ENCODE results near the gene CD99.

Gene CD99

GRCh38 chrX:2711441-2711840 is 20.3 kb downstream of the CD99 start:
- H3K4me1 ChIP-seq (ENCODE audit: insufficient read depth, low read length, poor library complexity, severe bottlenecking) = peaks cover 31% of the 10 kb centered on the region
- no peaks in the 10 kb centered on the region for H3K27me3 ChIP-seq (ENCODE audit: insufficient read depth, low read length, poor library complexity, severe bottlenecking)
- H3K4me2 ChIP-seq (ENCODE audit: low read depth, low read length, poor library complexity, severe bottlenecking) = no peak overlapping the region
- no peaks in the 10 kb centered on the region for H3K9me2 ChIP-seq (replicated peaks; ENCODE audit: low read depth, low read length)
- no peak overlapping the region for H3K9ac ChIP-seq (ENCODE audit: low read depth, low read length, poor library complexity, severe bottlenecking)
- H3K36me3 ChIP-seq (ENCODE audit: insufficient read depth, low read length) = peaks cover 35% of the 10 kb centered on the region; the same call in 1 of the 2 replicates
- no peak overlapping the region for H3K4me3 ChIP-seq (ENCODE audit: low read length, poor library complexity, severe bottlenecking)
- no peak overlapping the region for H2AFZ ChIP-seq (ENCODE audit: low read length)
- H4K20me1 ChIP-seq (ENCODE audit: insufficient read depth, low read length, poor library complexity, severe bottlenecking) = peaks cover 13% of the 10 kb centered on the region
- H3F3A ChIP-seq (ENCODE audit: low read depth) = peaks cover 8% of the 10 kb centered on the region; the same call in 1 of the 2 replicates
- H3K9me3 ChIP-seq (ENCODE audit: insufficient read depth, low read depth, low read length) = no peaks in the 10 kb centered on the region
- no peak for TF ChIP-seq CTCF (conservative IDR thresholded peaks at IDR 0.05; ENCODE audit: low read length)
- TF ChIP-seq EZH2phosphoT487 (IDR thresholded peaks at IDR 0.05; ENCODE audit: borderline replicate concordance) = no peak
- H3K79me2 ChIP-seq (ENCODE audit: insufficient read depth, low read length) = peaks cover 70% of the 10 kb centered on the region

- peaks cover 13% of the 10 kb centered on the region for H4K20me1 ChIP-seq (ENCODE audit: insufficient read depth, low read length, poor library complexity, severe bottlenecking)
- H2AFZ ChIP-seq (ENCODE audit: low read length) = no peak overlapping the region
- H3F3A ChIP-seq (ENCODE audit: low read depth) = peaks cover 2% of the 10 kb centered on the region; the same call in 1 of the 2 replicates
- H3K36me3 ChIP-seq (ENCODE audit: insufficient read depth, low read length) = peaks cover 39% of the 10 kb centered on the region; the same call in 1 of the 2 replicates
- H3K9ac ChIP-seq (ENCODE audit: low read depth, low read length, poor library complexity, severe bottlenecking) = no peak overlapping the region
- H3K79me2 ChIP-seq (ENCODE audit: insufficient read depth, low read length) = peaks cover 69% of the 10 kb centered on the region
- peaks cover 24% of the 10 kb centered on the region for H3K4me1 ChIP-seq (ENCODE audit: insufficient read depth, low read length, poor library complexity, severe bottlenecking)
- no peaks in the 10 kb centered on the region for H3K9me3 ChIP-seq (ENCODE audit: insufficient read depth, low read depth, low read length)
- no peaks in the 10 kb centered on the region for H3K27me3 ChIP-seq (ENCODE audit: insufficient read depth, low read length, poor library complexity, severe bottlenecking)
- no peak overlapping the region for H3K4me2 ChIP-seq (ENCODE audit: low read depth, low read length, poor library complexity, severe bottlenecking)
- H3K9me2 ChIP-seq (replicated peaks; ENCODE audit: low read depth, low read length) = no peaks in the 10 kb centered on the region
- no peak for TF ChIP-seq CTCF (conservative IDR thresholded peaks at IDR 0.05; ENCODE audit: low read length)
- TF ChIP-seq EZH2phosphoT487 (IDR thresholded peaks at IDR 0.05; ENCODE audit: borderline replicate concordance) = no peak
- H3K4me3 ChIP-seq (ENCODE audit: low read length, poor library complexity, severe bottlenecking) = no peak overlapping the region
Measured at GRCh38 chrX:2712428-2712827, 21.3 kb downstream of the CD99 start.

GRCh38 chrX:2712890-2713840 is 22.1 kb downstream of the CD99 start:
- H2AFZ ChIP-seq (ENCODE audit: low read length) = no peak overlapping the region
- no peaks in the 10 kb centered on the region for H3K27me3 ChIP-seq (ENCODE audit: insufficient read depth, low read length, poor library complexity, severe bottlenecking)
- no peak overlapping the region for H3K9ac ChIP-seq (ENCODE audit: low read depth, low read length, poor library complexity, severe bottlenecking)
- peaks cover 18% of the 10 kb centered on the region for H3K4me1 ChIP-seq (ENCODE audit: insufficient read depth, low read length, poor library complexity, severe bottlenecking)
- H3K79me2 ChIP-seq (ENCODE audit: insufficient read depth, low read length) = peaks cover 64% of the 10 kb centered on the region
- no peaks in the 10 kb centered on the region for H3F3A ChIP-seq (ENCODE audit: low read depth)
- H4K20me1 ChIP-seq (ENCODE audit: insufficient read depth, low read length, poor library complexity, severe bottlenecking) = peaks cover 13% of the 10 kb centered on the region
- no peak for TF ChIP-seq CTCF (conservative IDR thresholded peaks at IDR 0.05; ENCODE audit: low read length)
- TF ChIP-seq EZH2phosphoT487 (IDR thresholded peaks at IDR 0.05; ENCODE audit: borderline replicate concordance) = no peak
- no peaks in the 10 kb centered on the region for H3K9me3 ChIP-seq (ENCODE audit: insufficient read depth, low read depth, low read length)
- no peaks in the 10 kb centered on the region for H3K9me2 ChIP-seq (replicated peaks; ENCODE audit: low read depth, low read length)
- no peak overlapping the region for H3K4me2 ChIP-seq (ENCODE audit: low read depth, low read length, poor library complexity, severe bottlenecking)
- H3K36me3 ChIP-seq (ENCODE audit: insufficient read depth, low read length) = peaks cover 42% of the 10 kb centered on the region; the same call in 1 of the 2 replicates
- no peak overlapping the region for H3K4me3 ChIP-seq (ENCODE audit: low read length, poor library complexity, severe bottlenecking)
